ENCODE measurements around the gene IGFLR1.

GRCh38 chr19:35708391-35708790, 33.9 kb downstream of the IGFLR1 start:
- no peak for TF ChIP-seq JUN (IDR thresholded peaks at IDR 0.05; ENCODE audit: borderline replicate concordance, insufficient read depth, insufficient read length, low read depth)
- no peak for TF ChIP-seq POLR2A (IDR thresholded peaks at IDR 0.05; ENCODE audit: low read depth, low read length)
- no peak for TF ChIP-seq POLR2AphosphoS5 (IDR thresholded peaks at IDR 0.05; ENCODE audit: insufficient read depth, low read depth, low read length)
- TF ChIP-seq FOS (IDR thresholded peaks at IDR 0.05; ENCODE audit: borderline replicate concordance, insufficient read depth, low read length), result no peak
- TF ChIP-seq CTCF (IDR thresholded peaks at IDR 0.05; ENCODE audit: extremely low read depth in 1 of 2, insufficient read depth in 1 of 2, low read depth in 1 of 2, low read length in 2 of 2), result no peak
- no peak for TF ChIP-seq MYC (IDR thresholded peaks at IDR 0.05; ENCODE audit: low read depth, low read length)
- TF ChIP-seq EZH2 (IDR thresholded peaks at IDR 0.05; ENCODE audit: borderline replicate concordance, low read depth, low read length, severe bottlenecking), result no peak
- no peak for TF ChIP-seq MAX (IDR thresholded peaks at IDR 0.05; ENCODE audit: insufficient read depth, insufficient read length)
